Gastrocnemius medialis (tissue), 4 donors: ENCODE results near the gene ITPRIP.

Experiments
- CTCF ChIP-seq, 5 experiments: fragments of 450-650 bp in 3 of 5; fragments of 200-600 bp in 2 of 5; sonication (generic) in 2 of 5; IDR thresholded peaks in 4 of 5; conservative IDR thresholded peaks in 1 of 5; 1 replicate in 4 of 5; 2 replicates in 1 of 5; pipeline ENCODE4 v1.5.1; 2016 to 2019; ENCODE audit warnings: antibody characterized with exemption in 5 of 5, mild to moderate bottlenecking in 3 of 5, moderate library complexity in 3 of 5
- POLR2A ChIP-seq, 2 donors: fragments of 450-650 bp; IDR thresholded peaks; one replicate each; pipeline ENCODE4 v1.6.1; 2017; ENCODE audit warnings: antibody characterized with exemption in 2 of 2, mild to moderate bottlenecking in 2 of 2, moderate library complexity in 2 of 2

GRCh38 chr10:104321226-104321625 is 17.0 kb downstream of the ITPRIP start:
- TF ChIP-seq CTCF (IDR thresholded peaks at IDR 0.05 in 4 of 5, conservative IDR thresholded peaks at IDR 0.05 in 1 of 5) (no peak), POLR2A (IDR thresholded peaks at IDR 0.05) (no peak)
